Astrocyte (in vitro differentiated cells and primary cell): Measurements from ENCODE around the gene PPFIA3.

Experiments
- EZH2 ChIP-seq: IDR thresholded peaks from 2 replicates; pipeline ENCODE4 v1.6.1; 2012; ENCODE audit warnings: mild to moderate bottlenecking, low read length, inconsistent platforms; ENCODE audit not compliant: insufficient read depth
- TF ChIP-seq, protein P1 (sequence below): IDR thresholded peaks from 2 replicates; pipeline ENCODE4 v1.5.1; 2011; ENCODE audit warnings: low read depth, mild to moderate bottlenecking, inconsistent platforms, low read length, moderate library complexity; ENCODE audit not compliant: insufficient read depth

DNA sequence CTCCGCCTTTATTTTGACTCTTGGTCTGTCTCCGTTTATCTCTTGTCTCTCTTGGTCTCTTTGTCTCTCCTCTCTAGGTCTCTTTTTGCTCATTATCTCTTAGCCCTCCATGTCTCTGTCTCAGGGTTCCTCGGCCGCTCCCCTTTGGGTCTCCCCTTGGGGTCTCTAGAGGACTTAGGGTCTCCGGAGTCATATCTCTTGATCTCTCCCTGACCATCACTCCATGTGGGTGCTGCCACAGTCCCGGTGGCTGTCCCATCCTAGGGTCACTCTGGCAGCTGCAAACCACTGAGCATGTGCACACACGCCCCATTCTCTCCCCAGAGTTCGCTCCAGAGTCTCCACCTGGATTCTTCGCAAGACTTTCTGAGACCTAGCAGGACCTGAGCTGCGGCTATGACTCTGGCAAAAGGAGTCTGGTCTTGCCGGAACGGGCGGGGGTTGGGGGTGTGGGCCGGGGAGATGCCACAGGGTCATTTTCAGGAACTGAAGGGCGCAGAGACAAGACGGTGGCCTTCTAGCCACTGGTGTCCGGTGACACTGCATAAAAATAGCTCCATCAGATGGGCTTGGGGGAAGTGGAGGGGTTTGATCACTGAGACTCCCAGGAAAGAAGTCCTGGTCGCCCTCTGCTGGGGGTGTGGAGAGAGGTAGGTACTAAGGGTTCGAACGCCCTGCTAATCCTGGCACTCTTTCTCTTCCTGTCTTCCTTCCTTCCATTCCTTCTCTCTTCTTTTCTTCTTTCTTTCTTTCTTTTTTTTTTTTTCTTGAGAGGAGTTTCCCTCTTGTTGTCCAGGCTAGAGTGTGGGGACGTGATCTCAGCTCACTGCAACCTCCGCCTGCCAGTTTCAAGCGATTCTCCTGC, 45.6 kb upstream of the PPFIA3 start:
- TF ChIP-seq, protein P1, sequence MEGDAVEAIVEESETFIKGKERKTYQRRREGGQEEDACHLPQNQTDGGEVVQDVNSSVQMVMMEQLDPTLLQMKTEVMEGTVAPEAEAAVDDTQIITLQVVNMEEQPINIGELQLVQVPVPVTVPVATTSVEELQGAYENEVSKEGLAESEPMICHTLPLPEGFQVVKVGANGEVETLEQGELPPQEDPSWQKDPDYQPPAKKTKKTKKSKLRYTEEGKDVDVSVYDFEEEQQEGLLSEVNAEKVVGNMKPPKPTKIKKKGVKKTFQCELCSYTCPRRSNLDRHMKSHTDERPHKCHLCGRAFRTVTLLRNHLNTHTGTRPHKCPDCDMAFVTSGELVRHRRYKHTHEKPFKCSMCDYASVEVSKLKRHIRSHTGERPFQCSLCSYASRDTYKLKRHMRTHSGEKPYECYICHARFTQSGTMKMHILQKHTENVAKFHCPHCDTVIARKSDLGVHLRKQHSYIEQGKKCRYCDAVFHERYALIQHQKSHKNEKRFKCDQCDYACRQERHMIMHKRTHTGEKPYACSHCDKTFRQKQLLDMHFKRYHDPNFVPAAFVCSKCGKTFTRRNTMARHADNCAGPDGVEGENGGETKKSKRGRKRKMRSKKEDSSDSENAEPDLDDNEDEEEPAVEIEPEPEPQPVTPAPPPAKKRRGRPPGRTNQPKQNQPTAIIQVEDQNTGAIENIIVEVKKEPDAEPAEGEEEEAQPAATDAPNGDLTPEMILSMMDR, result peak; percentile 22
- no peak for TF ChIP-seq EZH2
